ENCODE data around the gene EIF2S1. TPM values are rescaled to one million over a fixed set of nuclear protein-coding genes. Genes with fewer than 3 reads are reported as not detected.

EIF2S1 gene
- total and polyA plus RNA-seq, 10 donors: 13.9 to 68.6 (median 52.0) TPM

DNA sequence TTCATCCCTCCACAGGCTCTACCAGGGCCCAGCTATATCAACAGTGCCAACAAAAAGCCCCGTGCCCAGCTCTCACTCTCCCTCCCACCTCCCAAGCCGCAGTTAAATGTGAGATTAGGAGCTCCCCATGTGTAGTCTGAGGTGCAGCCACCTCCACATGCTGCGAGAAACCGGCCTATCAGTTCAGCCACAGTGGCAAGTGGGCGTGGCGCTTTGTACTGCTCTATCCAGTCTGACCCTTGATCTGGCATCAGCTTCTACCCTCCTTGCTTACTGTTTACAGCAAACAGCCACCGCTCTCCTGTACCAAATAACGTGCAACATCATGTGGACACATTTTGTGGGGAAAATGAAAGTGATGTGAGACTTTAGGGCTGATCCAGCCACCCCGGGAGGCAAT is 50.2 kb downstream of the EIF2S1 start:
- intact Hi-C loops (cut with DNase I; ENCODE audit: low total_unique reads): no loop called here

DNA sequence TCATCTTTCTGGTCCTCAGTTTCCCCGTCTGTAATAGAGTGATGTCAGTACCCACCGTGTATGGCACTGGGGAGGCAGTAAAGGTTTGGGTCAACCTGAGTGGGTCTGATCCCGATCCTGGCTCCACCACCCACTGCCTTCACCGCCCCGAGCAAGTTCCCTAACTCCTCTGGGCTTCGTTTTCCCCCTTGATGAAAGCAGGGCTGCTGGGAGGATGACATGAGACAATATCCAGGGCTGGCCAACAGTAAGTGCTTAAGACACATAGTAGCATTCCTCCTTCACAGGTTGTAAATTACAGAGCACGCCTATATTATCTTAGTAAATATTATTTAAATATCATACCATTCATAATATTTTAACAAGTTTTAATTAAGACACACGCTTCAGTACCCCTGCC is 51.2 kb downstream of the EIF2S1 start:
- peak overlapping the region in 5 of 8 donors; percentile 32 to 68 (median 35) for H3K4me3 ChIP-seq
- intact Hi-C loops (cut with DNase I; ENCODE audit: low total_unique reads): no loop called here
- H3K4me1 ChIP-seq: peaks cover 0 to 17% (median 10%) of the 10 kb centered on the region in 6 donors
- TF ChIP-seq, protein P1, sequence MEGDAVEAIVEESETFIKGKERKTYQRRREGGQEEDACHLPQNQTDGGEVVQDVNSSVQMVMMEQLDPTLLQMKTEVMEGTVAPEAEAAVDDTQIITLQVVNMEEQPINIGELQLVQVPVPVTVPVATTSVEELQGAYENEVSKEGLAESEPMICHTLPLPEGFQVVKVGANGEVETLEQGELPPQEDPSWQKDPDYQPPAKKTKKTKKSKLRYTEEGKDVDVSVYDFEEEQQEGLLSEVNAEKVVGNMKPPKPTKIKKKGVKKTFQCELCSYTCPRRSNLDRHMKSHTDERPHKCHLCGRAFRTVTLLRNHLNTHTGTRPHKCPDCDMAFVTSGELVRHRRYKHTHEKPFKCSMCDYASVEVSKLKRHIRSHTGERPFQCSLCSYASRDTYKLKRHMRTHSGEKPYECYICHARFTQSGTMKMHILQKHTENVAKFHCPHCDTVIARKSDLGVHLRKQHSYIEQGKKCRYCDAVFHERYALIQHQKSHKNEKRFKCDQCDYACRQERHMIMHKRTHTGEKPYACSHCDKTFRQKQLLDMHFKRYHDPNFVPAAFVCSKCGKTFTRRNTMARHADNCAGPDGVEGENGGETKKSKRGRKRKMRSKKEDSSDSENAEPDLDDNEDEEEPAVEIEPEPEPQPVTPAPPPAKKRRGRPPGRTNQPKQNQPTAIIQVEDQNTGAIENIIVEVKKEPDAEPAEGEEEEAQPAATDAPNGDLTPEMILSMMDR (IDR thresholded peaks at IDR 0.05 in 8 of 11, conservative IDR thresholded peaks at IDR 0.05 in 3 of 11): no peak
- TF ChIP-seq POLR2AphosphoS5 (IDR thresholded peaks at IDR 0.05) (no peak), POLR2A (IDR thresholded peaks at IDR 0.05) (no peak)
- WGBS, 5 donors: 54 to 71% (median 66%) methylated on average over 8 of the region's 8 CpGs
- DNase-seq: no peak
- H3K27ac ChIP-seq: no peak overlapping the region
- H3K9me3 ChIP-seq: no peaks in the 10 kb centered on the region
- no peaks in the 10 kb centered on the region for H3K36me3 ChIP-seq
- H3K27me3 ChIP-seq (replicated peaks in 1 of 7): peaks cover 0 to 24% (median 13%) of the 10 kb centered on the region in 7 donors

More for the DNA sequence above, 50.2 kb downstream of the EIF2S1 start:
- no peak for DNase-seq
- Histone ChIP-seq H3K4me3 (no peak overlapping the region), H3K36me3 (no peaks in the 10 kb centered on the region), H3K4me1 (peaks cover 0 to 17% (median 10%) of the 10 kb centered on the region in 6 donors), H3K27me3 (replicated peaks in 1 of 7) (peaks cover 0 to 24% (median 13%) of the 10 kb centered on the region in 7 donors), H3K9me3 (no peaks in the 10 kb centered on the region), H3K27ac (no peak overlapping the region)
- TF ChIP-seq, protein P1 (IDR thresholded peaks at IDR 0.05 in 8 of 11, conservative IDR thresholded peaks at IDR 0.05 in 3 of 11): no peak
- TF ChIP-seq POLR2A (IDR thresholded peaks at IDR 0.05): no peak
- no peak for TF ChIP-seq POLR2AphosphoS5 (IDR thresholded peaks at IDR 0.05)
- WGBS, 5 donors: 85 to 93% (median 89%) methylated on average over 9 of the region's 9 CpGs

DNA sequence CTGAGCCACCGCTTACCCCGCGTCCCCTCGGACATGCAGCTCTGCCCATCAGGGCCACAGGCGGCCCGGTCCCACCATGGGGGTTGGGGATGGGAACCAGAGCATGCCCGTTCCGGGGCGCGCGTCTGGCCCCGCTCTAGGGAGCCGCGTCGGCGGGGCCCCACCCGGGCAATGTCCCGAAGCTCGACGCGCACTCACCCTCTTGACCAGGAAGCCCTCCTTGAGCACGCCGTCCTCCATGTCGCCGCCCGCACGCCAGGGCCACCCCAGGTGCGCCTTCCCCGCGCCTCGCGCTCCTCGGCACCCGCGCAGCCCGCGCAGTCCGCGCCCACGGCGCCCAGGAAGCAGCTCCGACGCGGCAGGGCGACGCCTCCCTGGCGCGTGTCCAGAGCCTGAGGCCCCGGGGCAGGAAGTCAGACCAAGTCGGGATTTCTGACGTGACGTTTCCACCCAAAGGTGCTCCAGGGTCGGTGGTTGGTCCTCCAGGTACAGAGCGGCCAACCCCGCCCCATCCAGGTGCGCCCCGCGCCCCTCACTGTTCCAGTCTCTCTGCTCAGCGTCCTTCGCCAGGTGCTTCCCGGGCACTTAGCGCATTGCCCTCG is 51.8 kb downstream of the EIF2S1 start, which contains the start of gene PLEK2:
Gene PLEK2 (minus strand): TSS at position 346 of the 602 bp plus-strand sequence. CDS start 106 bp downstream, at position 240.
- H3K36me3 ChIP-seq: no peaks in the 10 kb centered on the region
- H3K4me1 ChIP-seq: peaks cover 0 to 17% (median 10%) of the 10 kb centered on the region in 6 donors
- peaks cover 0 to 24% (median 13%) of the 10 kb centered on the region in 7 donors for H3K27me3 ChIP-seq (replicated peaks in 1 of 7)
- no peaks in the 10 kb centered on the region for H3K9me3 ChIP-seq
- 5 to 21% (median 7%) methylated on average over 20 to 63 of the region's 63 CpGs for WGBS, 5 donors
- H3K27ac ChIP-seq: no peak within 1 kb of the TSS
- H3K4me3 ChIP-seq: peak within 1 kb of the TSS; percentile 4 to 68 (median 34)
- intact Hi-C loops (cut with DNase I; ENCODE audit: low total_unique reads): no loop called here
- peak; percentile 74 for DNase-seq
- TF ChIP-seq, protein P1 (IDR thresholded peaks at IDR 0.05 in 8 of 11, conservative IDR thresholded peaks at IDR 0.05 in 3 of 11): no peak
- peak in 1 of 3 donors; percentile 49 for TF ChIP-seq POLR2AphosphoS5 (IDR thresholded peaks at IDR 0.05)

Data from spleen (tissue), 11 donors.